Panc1 (cell line): ENCODE results near the gene MAP6D1. TPM values are rescaled to one million over a fixed set of nuclear protein-coding genes. Genes with fewer than 3 reads are reported as not detected.

Experiments used
- ATAC-seq: fragments of 200-7000 bp; cut with Tn5 transposase; 2 replicates; pipeline ENCODE4 v1.9.1; 2020; ENCODE audit warnings: mild to moderate bottlenecking, moderate library complexity
- BruUV-seq: library from RNA; stranded (reverse); fragments of 400-500 nt; replicated peaks from 2 replicates; lab custom pipeline; 2021; lab: Mats Ljungman, UMichigan
- CTCF ChIA-PET: fragments of 300-600 bp; sonication (Branson Sonifier 250); formaldehyde crosslinking; loops from one replicate; lab custom pipeline; 2022; ENCODE audit warnings: antibody characterized with exemption; lab: Charles Lee
- POLR2A ChIA-PET: fragments of 300-600 bp; sonication (Branson Sonifier 250); formaldehyde crosslinking; loops from one replicate; lab custom pipeline; 2022; ENCODE audit warnings: antibody characterized with exemption; lab: Charles Lee
- DNase-seq: peaks from one replicate; pipeline ENCODE4 v3.0.0-alpha.2; 2010; ENCODE audit warnings: low read depth, low spot score
- H3K27ac ChIP-seq: 2 replicates; pipeline ENCODE4 v1.5.1; 2011; ENCODE audit warnings: mild to moderate bottlenecking, low read length, inconsistent platforms
- H3K27me3 ChIP-seq: fragments of 200-500 bp; sonication (Bioruptor generic); 2 replicates; pipeline ENCODE4 v1.6.0; 2014; ENCODE audit warnings: low read length, inconsistent platforms; ENCODE audit not compliant: control insufficient read depth, insufficient read depth
- H3K36me3 ChIP-seq: fragments of 200-500 bp; sonication (Bioruptor generic); 2 replicates; pipeline ENCODE4 v1.5.1; 2014; ENCODE audit warnings: inconsistent platforms, mild to moderate bottlenecking, low read length, moderate library complexity; ENCODE audit not compliant: control insufficient read depth, insufficient read depth
- H3K4me1 ChIP-seq: 2 replicates; pipeline ENCODE4 v1.5.1; 2011; ENCODE audit warnings: inconsistent platforms, mild to moderate bottlenecking, low read length, moderate library complexity; ENCODE audit not compliant: control insufficient read depth, insufficient read depth
- H3K4me3 ChIP-seq, 2 experiments: 2 replicates each; pipeline ENCODE4 v1.5.1; 2011 to 2012; ENCODE audit warnings: low read depth in 2 of 2, low read length in 2 of 2, mild to moderate bottlenecking in 2 of 2, inconsistent platforms in 1 of 2, moderate library complexity in 1 of 2
- H3K9me3 ChIP-seq: fragments of 200-500 bp; sonication (Bioruptor generic); 2 replicates; pipeline ENCODE4 v1.5.1; 2014; ENCODE audit warnings: low read depth, mild to moderate bottlenecking, inconsistent platforms, low read length, moderate library complexity; ENCODE audit not compliant: control insufficient read depth, insufficient read depth
- POLR2AphosphoS5 ChIP-seq: IDR thresholded peaks from 2 replicates; pipeline ENCODE4 v1.6.1; 2012; ENCODE audit warnings: mild to moderate bottlenecking, low read depth, low read length, moderate library complexity
- REST ChIP-seq, 2 experiments: IDR thresholded peaks; 2 replicates each; pipeline ENCODE4 v1.6.1; 2011 to 2012; ENCODE audit warnings: low read depth in 2 of 2, control low read depth in 1 of 2, low read length in 1 of 2, mild to moderate bottlenecking in 1 of 2, moderate library complexity in 1 of 2; ENCODE audit not compliant: insufficient read depth in 1 of 2
- SIN3A ChIP-seq: IDR thresholded peaks from 2 replicates; pipeline ENCODE4 v1.6.1; 2012; ENCODE audit warnings: low read depth, mild to moderate bottlenecking, low read length, moderate library complexity, borderline replicate concordance; ENCODE audit not compliant: insufficient read depth
- TCF7L2 ChIP-seq: IDR thresholded peaks from 2 replicates; pipeline ENCODE4 v1.6.1; 2011; ENCODE audit warnings: mild to moderate bottlenecking, low read depth, low read length, inconsistent platforms
- in situ Hi-C: cut with HindIII; loops from 2 replicates; pipeline ENCODE4 v1.10.0; 2016; ENCODE audit warnings: low sequenced_read_pairs, low pct_unique_long_range_greater_than_20kb
- intact Hi-C: fragments of 100-400 bp; cut with micrococcal nuclease; formaldehyde crosslinking; loops from one replicate; pipeline ENCODE4 v1.10.0; 2022; ENCODE audit not compliant: unreplicated experiment
- total RNA-seq: library from RNA; stranded (reverse); gene quantifications from one replicate; pipeline ENCODE4 v1.2.1, GENCODE V29; 2021; ENCODE audit not compliant: unreplicated experiment
- TF ChIP-seq, protein P1 (sequence below): fragments of 450-650 bp; IDR thresholded peaks from 2 replicates; pipeline ENCODE4 v1.5.1; 2017; ENCODE audit warnings: mild to moderate bottlenecking

MAP6D1 gene
- total RNA-seq, 1 experiment from 2014 or later, result 7.9 TPM

- Histone ChIP-seq H3K4me3 (no peak overlapping the region), H3K27ac (no peak overlapping the region), H3K36me3 (peaks cover 2% of the 10 kb centered on the region; the same call in 1 of the 2 replicates), H3K27me3 (no peaks in the 10 kb centered on the region), H3K4me1 (peaks cover 12% of the 10 kb centered on the region), H3K9me3 (no peaks in the 10 kb centered on the region)
- in situ Hi-C loops, result no loop called here
- ChIA-PET POLR2A (no interaction called here), CTCF (interaction anchor here (0.7 to 1.6 kb wide), 8 partner anchors 14 to 588 kb away, joined by 3 to 10 read pairs (median 4); no protein-coding TSS in a partner anchor)
- no TSS peak for BruUV-seq
- DNase-seq, result peak; percentile 61
- TF ChIP-seq TCF7L2 (no peak), POLR2AphosphoS5 (no peak), REST (IDR thresholded peaks at IDR 0.05; ENCODE audit: insufficient read depth in 1 of 2, low read depth in 2 of 2, low read length in 1 of 2) (no peak)
- TF ChIP-seq, protein P1, sequence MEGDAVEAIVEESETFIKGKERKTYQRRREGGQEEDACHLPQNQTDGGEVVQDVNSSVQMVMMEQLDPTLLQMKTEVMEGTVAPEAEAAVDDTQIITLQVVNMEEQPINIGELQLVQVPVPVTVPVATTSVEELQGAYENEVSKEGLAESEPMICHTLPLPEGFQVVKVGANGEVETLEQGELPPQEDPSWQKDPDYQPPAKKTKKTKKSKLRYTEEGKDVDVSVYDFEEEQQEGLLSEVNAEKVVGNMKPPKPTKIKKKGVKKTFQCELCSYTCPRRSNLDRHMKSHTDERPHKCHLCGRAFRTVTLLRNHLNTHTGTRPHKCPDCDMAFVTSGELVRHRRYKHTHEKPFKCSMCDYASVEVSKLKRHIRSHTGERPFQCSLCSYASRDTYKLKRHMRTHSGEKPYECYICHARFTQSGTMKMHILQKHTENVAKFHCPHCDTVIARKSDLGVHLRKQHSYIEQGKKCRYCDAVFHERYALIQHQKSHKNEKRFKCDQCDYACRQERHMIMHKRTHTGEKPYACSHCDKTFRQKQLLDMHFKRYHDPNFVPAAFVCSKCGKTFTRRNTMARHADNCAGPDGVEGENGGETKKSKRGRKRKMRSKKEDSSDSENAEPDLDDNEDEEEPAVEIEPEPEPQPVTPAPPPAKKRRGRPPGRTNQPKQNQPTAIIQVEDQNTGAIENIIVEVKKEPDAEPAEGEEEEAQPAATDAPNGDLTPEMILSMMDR, result peak; percentile 94
- intact Hi-C loops, result loop anchor here (1.0 to 5.0 kb wide), 3 partner anchors 130 to 298 kb away; partner anchors contain the start of gene KLHL24
- peak; percentile 96 for ATAC-seq
Measured at GRCh38 chr3:183766745-183767606, 58.4 kb downstream of the MAP6D1 start.

GRCh38 chr3:183766107-183766506 lies 59.3 kb downstream of the MAP6D1 start:
- ChIA-PET POLR2A (no interaction called here), CTCF (interaction anchor here (1.6 kb wide), 1 partner anchor 587 kb away, joined by 3 read pairs; no protein-coding TSS in a partner anchor)
- ATAC-seq, result no peak
- peaks cover 12% of the 10 kb centered on the region for H3K4me1 ChIP-seq
- H3K4me3 ChIP-seq, result no peak overlapping the region
- no peak for DNase-seq
- no peaks in the 10 kb centered on the region for H3K9me3 ChIP-seq
- H3K27me3 ChIP-seq, result no peaks in the 10 kb centered on the region
- in situ Hi-C loops, result no loop called here
- BruUV-seq, result no TSS peak
- peaks cover 5% of the 10 kb centered on the region for H3K36me3 ChIP-seq
- H3K27ac ChIP-seq, result 0 out of 2 replicates have a peak overlapping the region, but pooled peaks have one; percentile 0
- intact Hi-C loops, result loop anchor here (5.0 kb wide), 2 partner anchors 129 to 264 kb away; partner anchors contain the start of gene KLHL24
- TF ChIP-seq SIN3A, result no peak
- no peak for TF ChIP-seq REST (IDR thresholded peaks at IDR 0.05; ENCODE audit: insufficient read depth in 1 of 2, low read depth in 2 of 2, low read length in 1 of 2)
- TF ChIP-seq POLR2AphosphoS5, result no peak
- TF ChIP-seq, protein P1, result no peak
- no peak for TF ChIP-seq TCF7L2
